Activated B cell treated with CpG ODN at 0.5 μM for 24 hours (primary cell): ENCODE measurements around the gene S100A1. TPM values are rescaled to one million over a fixed set of nuclear protein-coding genes. Genes with fewer than 3 reads are reported as not detected.
A peak's percentile ranks its signal among the peaks of the same experiment; 100 is the strongest.

Experiments used
- ATAC-seq: fragments of 200-7000 bp; cut with Tn5 transposase; one replicate; pipeline ENCODE4 v1.10.0; 2021; ENCODE audit warnings: low read depth, mild to moderate bottlenecking, moderate library complexity
- CTCF ChIA-PET: fragments of 350-600 bp; sonication (Branson Sonifier 250); formaldehyde crosslinking; loops from one replicate; lab custom pipeline; 2021; ENCODE audit warnings: antibody characterized with exemption; lab: Charles Lee
- POLR2A ChIA-PET: fragments of 350-600 bp; sonication (Branson Sonifier 250); formaldehyde crosslinking; loops from one replicate; lab custom pipeline; 2021; ENCODE audit warnings: antibody characterized with exemption; lab: Charles Lee
- DNase-seq: peaks from one replicate; pipeline ENCODE4 v3.0.0; 2022
- H3K27ac Mint-ChIP-seq: one replicate; pipeline ENCODE4 v1.8.0; 2020; ENCODE audit warnings: mixed read lengths
- H3K27me3 Mint-ChIP-seq: one replicate; pipeline ENCODE4 v1.8.0; 2021; ENCODE audit warnings: mixed read lengths
- H3K36me3 Mint-ChIP-seq: one replicate; pipeline ENCODE4 v1.8.0; 2021; ENCODE audit warnings: low read depth, mixed read lengths
- H3K4me1 Mint-ChIP-seq: one replicate; pipeline ENCODE4 v1.8.0; 2021; ENCODE audit warnings: mixed read lengths
- H3K4me3 Mint-ChIP-seq: one replicate; pipeline ENCODE4 v1.8.0; 2020; ENCODE audit warnings: mild to moderate bottlenecking, mixed read lengths
- H3K9me3 Mint-ChIP-seq: one replicate; pipeline ENCODE4 v1.8.0; 2020; ENCODE audit warnings: mixed read lengths
- intact Hi-C: fragments of 100-400 bp; cut with micrococcal nuclease; formaldehyde crosslinking; loops from one replicate; pipeline ENCODE4 v1.15.1; 2024
- total RNA-seq: library from RNA; stranded (reverse); gene quantifications from 2 replicates; pipeline ENCODE4 v1.2.3, GENCODE V29; 2022
- TF ChIP-seq, protein P1 (sequence below): fragments of 200-600 bp; IDR thresholded peaks from one replicate; pipeline ENCODE4 v1.8.0; 2022; ENCODE audit warnings: antibody characterized with exemption, mild to moderate bottlenecking

Gene S100A1
- total RNA-seq, 1 donor from 2014 or later = 0.31 TPM

DNA sequence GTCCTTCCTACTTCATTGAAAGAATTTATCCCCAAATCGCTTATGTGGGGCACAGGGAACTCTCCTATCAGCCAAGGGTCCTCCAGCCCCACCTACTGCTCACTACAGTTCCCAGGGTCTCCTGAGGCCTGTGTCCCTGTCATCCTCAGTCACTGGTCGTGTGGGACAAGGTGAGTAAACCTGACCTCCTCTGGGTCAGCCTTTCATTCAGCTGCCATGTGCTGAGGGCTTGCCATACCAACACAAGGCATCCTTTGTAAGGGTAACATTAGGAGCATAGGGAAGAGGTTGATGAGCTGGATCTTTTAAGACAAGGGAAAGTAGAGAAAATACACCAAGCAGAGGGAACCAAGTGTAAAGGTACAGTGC lies 19.1 kb downstream of the S100A1 start:
- Mint-ChIP-seq H3K27me3 (no peaks in the 10 kb centered on the region), H3K27ac (peak overlapping the region; percentile 71), H3K9me3 (no peaks in the 10 kb centered on the region), H3K4me1 (peaks cover 12% of the 10 kb centered on the region), H3K36me3 (peaks cover 52% of the 10 kb centered on the region), H3K4me3 (no peak overlapping the region)
- no peak for ATAC-seq
- DNase-seq = no peak
- intact Hi-C loops = no loop called here
- POLR2A ChIA-PET = interaction anchor here (0.6 to 2.1 kb wide), 4 partner anchors 12 to 75 kb away, joined by 3 to 14 read pairs (median 4); partner anchors contain the start of genes CHTOP and SNAPIN
- TF ChIP-seq, protein P1, sequence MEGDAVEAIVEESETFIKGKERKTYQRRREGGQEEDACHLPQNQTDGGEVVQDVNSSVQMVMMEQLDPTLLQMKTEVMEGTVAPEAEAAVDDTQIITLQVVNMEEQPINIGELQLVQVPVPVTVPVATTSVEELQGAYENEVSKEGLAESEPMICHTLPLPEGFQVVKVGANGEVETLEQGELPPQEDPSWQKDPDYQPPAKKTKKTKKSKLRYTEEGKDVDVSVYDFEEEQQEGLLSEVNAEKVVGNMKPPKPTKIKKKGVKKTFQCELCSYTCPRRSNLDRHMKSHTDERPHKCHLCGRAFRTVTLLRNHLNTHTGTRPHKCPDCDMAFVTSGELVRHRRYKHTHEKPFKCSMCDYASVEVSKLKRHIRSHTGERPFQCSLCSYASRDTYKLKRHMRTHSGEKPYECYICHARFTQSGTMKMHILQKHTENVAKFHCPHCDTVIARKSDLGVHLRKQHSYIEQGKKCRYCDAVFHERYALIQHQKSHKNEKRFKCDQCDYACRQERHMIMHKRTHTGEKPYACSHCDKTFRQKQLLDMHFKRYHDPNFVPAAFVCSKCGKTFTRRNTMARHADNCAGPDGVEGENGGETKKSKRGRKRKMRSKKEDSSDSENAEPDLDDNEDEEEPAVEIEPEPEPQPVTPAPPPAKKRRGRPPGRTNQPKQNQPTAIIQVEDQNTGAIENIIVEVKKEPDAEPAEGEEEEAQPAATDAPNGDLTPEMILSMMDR = no peak
- CTCF ChIA-PET = no interaction called here

DNA sequence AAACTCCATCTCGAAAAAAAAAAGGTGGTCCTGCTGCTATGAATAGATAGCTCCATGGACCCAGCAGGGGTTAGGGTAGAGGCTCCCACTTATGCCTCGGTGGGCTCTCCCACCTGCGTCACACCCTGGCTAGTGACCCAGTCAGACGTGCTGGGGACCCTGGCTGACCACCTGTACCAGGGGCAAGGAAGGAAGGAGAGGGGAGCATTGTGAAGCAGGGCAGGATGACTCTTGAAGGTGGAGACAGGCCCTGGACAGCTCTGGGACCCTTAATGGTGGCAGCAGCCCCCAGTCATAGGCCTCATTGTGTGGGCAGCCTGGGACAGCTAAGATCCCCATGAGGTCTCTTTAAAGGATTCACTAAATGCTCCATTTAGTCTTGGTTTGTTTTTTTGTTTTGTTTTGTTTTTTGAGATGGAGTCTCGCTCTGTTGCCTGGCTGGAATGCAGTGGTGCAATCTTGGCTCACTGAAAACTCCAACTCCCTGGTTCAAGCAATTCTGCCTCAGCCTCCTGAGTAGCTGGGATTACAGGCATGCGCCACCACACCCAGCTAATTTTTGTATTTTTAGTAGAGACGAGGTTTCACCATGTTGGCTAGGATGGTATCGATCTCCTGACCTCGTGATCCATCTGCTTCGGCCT lies 19.9 kb downstream of the S100A1 start:
- TF ChIP-seq, protein P1 = no peak
- intact Hi-C loops = no loop called here
- Mint-ChIP-seq H3K4me1 (peaks cover 12% of the 10 kb centered on the region), H3K4me3 (no peak overlapping the region), H3K36me3 (peaks cover 45% of the 10 kb centered on the region), H3K27ac (peak overlapping the region; percentile 30), H3K9me3 (no peaks in the 10 kb centered on the region), H3K27me3 (no peaks in the 10 kb centered on the region)
- ChIA-PET POLR2A (interaction anchor here (0.6 to 2.1 kb wide), 5 partner anchors 11 to 94 kb away, joined by 3 to 14 read pairs (median 5); partner anchors contain the start of genes CHTOP and SNAPIN), CTCF (interaction anchor here (0.6 to 1.3 kb wide), 2 partner anchors 80 to 1700 kb away, joined by 3 read pairs; no protein-coding TSS in a partner anchor)
- ATAC-seq (no peak), DNase-seq (no peak)

DNA sequence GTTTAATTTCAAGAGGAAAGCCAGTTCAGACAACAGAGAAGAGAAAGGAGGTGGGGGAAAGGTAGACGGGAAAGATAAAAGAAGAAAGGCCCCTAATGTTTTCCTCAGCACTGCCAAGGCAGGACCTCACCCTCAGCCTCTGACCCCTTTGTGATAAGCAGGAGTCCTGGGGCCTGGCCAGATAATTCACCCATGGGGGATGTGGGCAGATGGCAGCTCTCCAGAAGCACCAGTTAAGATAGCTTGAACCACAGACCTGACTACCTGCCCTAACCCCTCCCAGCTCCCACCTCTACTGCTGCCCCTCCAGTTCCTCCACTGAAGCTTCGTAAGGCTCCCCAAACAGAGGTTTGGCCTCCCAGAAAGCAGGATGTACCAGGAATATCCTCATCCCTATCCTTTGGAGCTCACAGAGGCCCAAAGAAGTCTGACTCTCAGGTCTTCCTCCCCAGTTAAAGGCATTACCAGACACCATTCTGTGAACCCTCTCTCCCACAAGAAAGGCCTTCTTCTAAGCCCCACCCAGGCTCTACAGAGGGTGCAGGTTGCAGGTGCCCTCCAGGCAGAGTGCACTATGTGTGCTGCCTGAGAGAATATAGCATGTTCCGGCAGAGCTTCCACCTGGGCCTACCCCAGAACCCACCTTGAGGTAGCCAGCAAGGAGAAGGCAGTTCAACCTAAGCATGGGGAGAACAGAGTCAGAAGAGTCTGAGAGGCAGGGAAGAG lies 21.1 kb downstream of the S100A1 start:
- Mint-ChIP-seq H3K27me3 (no peaks in the 10 kb centered on the region), H3K9me3 (no peaks in the 10 kb centered on the region), H3K4me1 (peaks cover 8% of the 10 kb centered on the region), H3K27ac (no peak overlapping the region), H3K4me3 (no peak overlapping the region), H3K36me3 (peaks cover 34% of the 10 kb centered on the region)
- intact Hi-C loops = no loop called here
- ChIA-PET CTCF (interaction anchor here (0.6 to 1.3 kb wide), 3 partner anchors 81 to 1701 kb away, joined by 3 read pairs; no protein-coding TSS in a partner anchor), POLR2A (interaction anchor here (0.6 kb wide), 1 partner anchor 54 kb away, joined by 5 read pairs; no protein-coding TSS in a partner anchor)
- TF ChIP-seq, protein P1 = no peak
- DNase-seq = no peak
- no peak for ATAC-seq

DNA sequence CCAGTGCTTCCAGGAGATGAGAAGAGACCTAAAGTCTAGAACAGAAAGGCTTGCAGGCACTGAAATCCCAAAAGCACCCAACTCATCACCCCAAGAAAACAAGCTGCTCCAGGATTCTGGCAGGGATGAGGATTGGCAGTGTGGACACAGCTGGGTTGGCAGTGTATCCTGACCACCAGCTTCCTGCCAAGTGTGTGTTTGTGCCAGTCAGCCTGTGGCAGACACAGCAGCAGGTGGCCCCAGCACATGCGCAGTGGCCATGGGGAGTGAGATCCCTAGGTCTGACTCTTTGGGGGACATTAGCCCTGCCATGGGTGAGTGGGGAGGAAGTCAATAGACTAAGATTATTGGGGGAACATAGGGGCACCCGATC lies 21.6 kb downstream of the S100A1 start:
- Mint-ChIP-seq H3K4me1 (peaks cover 6% of the 10 kb centered on the region), H3K4me3 (no peak overlapping the region), H3K9me3 (no peaks in the 10 kb centered on the region), H3K27me3 (no peaks in the 10 kb centered on the region), H3K36me3 (peaks cover 28% of the 10 kb centered on the region), H3K27ac (peak overlapping the region; percentile 16)
- POLR2A ChIA-PET = interaction anchor here (0.6 kb wide), 1 partner anchor 55 kb away, joined by 5 read pairs; no protein-coding TSS in a partner anchor
- TF ChIP-seq, protein P1 = no peak
- CTCF ChIA-PET = interaction anchor here (0.9 kb wide), 1 partner anchor 139 kb away, joined by 3 read pairs; no protein-coding TSS in a partner anchor
- intact Hi-C loops = no loop called here
- ATAC-seq = no peak
- DNase-seq = no peak

GRCh38 chr1:153651771-153652170 lies 23.5 kb downstream of the S100A1 start:
- TF ChIP-seq, protein P1 = no peak
- ChIA-PET CTCF (interaction anchor here (1.1 kb wide), 1 partner anchor 8 kb away, joined by 3 read pairs; no protein-coding TSS in a partner anchor), POLR2A (interaction anchor here (2.2 kb wide), 2 partner anchors 12 to 18 kb away, joined by 8 to 12 read pairs; partner anchors contain the start of gene CHTOP)
- no peak for ATAC-seq
- no peak overlapping the region for H3K4me3 Mint-ChIP-seq
- no peak overlapping the region for H3K27ac Mint-ChIP-seq
- H3K9me3 Mint-ChIP-seq = no peaks in the 10 kb centered on the region
- no peak for DNase-seq
- intact Hi-C loops = no loop called here
- no peaks in the 10 kb centered on the region for H3K27me3 Mint-ChIP-seq
- H3K4me1 Mint-ChIP-seq = peaks cover 4% of the 10 kb centered on the region
- H3K36me3 Mint-ChIP-seq = peaks cover 9% of the 10 kb centered on the region
